HEK293 (cell line): Measurements from ENCODE around the gene CAMK2G.
A peak's percentile ranks its signal among the peaks of the same experiment; 100 is the strongest.

Source experiments
- CTCF ChIA-PET: fragments of 350-600 bp; formaldehyde crosslinking; extraction: SDS; loops from one replicate; lab custom pipeline; 2021; ENCODE audit warnings: antibody characterized with exemption; lab: Yijun Ruan, JAX
- POLR2A ChIA-PET: fragments of 300-600 bp; formaldehyde crosslinking; extraction: SDS; loops from one replicate; lab custom pipeline; 2020; ENCODE audit warnings: antibody characterized with exemption, inconsistent platforms; lab: Yijun Ruan, JAX
- H3K27ac ChIP-seq: fragments of 200-500 bp; sonication (Bioruptor generic); 2 replicates; pipeline ENCODE4 v1.5.1; 2014; ENCODE audit warnings: low read depth, low read length, control low read depth, inconsistent platforms; ENCODE audit errors: extremely low read depth
- H3K36me3 ChIP-seq, 2 experiments: fragments of 200-500 bp in 1 of 2; sonication (Bioruptor generic) in 1 of 2; 1 replicate in 1 of 2; 2 replicates in 1 of 2; pipeline ENCODE4 v1.5.1; 2014 to 2017; ENCODE audit warnings: inconsistent platforms in 2 of 2, low read length in 2 of 2; ENCODE audit not compliant: control insufficient read depth in 2 of 2, insufficient read depth in 1 of 2
- H3K4me1 ChIP-seq: fragments of 200-500 bp; sonication (Bioruptor generic); 2 replicates; pipeline ENCODE4 v1.5.1; 2014; ENCODE audit warnings: mild to moderate bottlenecking, low read length, inconsistent platforms; ENCODE audit not compliant: control insufficient read depth, insufficient read depth
- H3K4me3 ChIP-seq: 2 replicates; pipeline ENCODE4 v1.5.1; 2011; ENCODE audit warnings: low read depth, mild to moderate bottlenecking, control low read depth, low read length, moderate library complexity
- H3K9me3 ChIP-seq: fragments of 200-500 bp; sonication (Bioruptor generic); 2 replicates; pipeline ENCODE4 v1.5.1; 2014; ENCODE audit warnings: low read depth, low read length, inconsistent platforms; ENCODE audit not compliant: control insufficient read depth, insufficient read depth
- EGR2 ChIP-seq: fragments of 450-650 bp; formaldehyde crosslinking; IDR thresholded peaks from 2 replicates; pipeline ENCODE4 v1.5.1; 2016; ENCODE audit warnings: low read depth, missing biosample characterization, missing genetic modification characterization
- FEZF1 ChIP-seq: fragments of 450-650 bp; formaldehyde crosslinking; IDR thresholded peaks from 2 replicates; pipeline ENCODE4 v1.5.1; 2016; ENCODE audit warnings: missing biosample characterization, missing genetic modification characterization
- KLF1 ChIP-seq: fragments of 450-650 bp; formaldehyde crosslinking; IDR thresholded peaks from 2 replicates; pipeline ENCODE4 v1.5.1; 2016; ENCODE audit warnings: missing biosample characterization, missing genetic modification characterization
- KLF16 ChIP-seq: fragments of 450-650 bp; formaldehyde crosslinking; IDR thresholded peaks from 2 replicates; pipeline ENCODE4 v1.5.1; 2017; ENCODE audit warnings: missing biosample characterization, missing genetic modification characterization
- PATZ1 ChIP-seq: fragments of 450-650 bp; formaldehyde crosslinking; IDR thresholded peaks from 2 replicates; pipeline ENCODE4 v1.5.1; 2016; ENCODE audit warnings: missing biosample characterization, missing genetic modification characterization
- PRDM1 ChIP-seq: fragments of 450-650 bp; formaldehyde crosslinking; IDR thresholded peaks from 2 replicates; pipeline ENCODE4; 2016; ENCODE audit warnings: missing biosample characterization, missing genetic modification characterization
- PRDM6 ChIP-seq: fragments of 450-650 bp; formaldehyde crosslinking; IDR thresholded peaks from 2 replicates; pipeline ENCODE4 v1.5.1; 2017; ENCODE audit warnings: missing biosample characterization, missing genetic modification characterization
- RBAK ChIP-seq: fragments of 450-650 bp; formaldehyde crosslinking; IDR thresholded peaks from 2 replicates; pipeline ENCODE4 v1.5.1; 2016; ENCODE audit warnings: missing biosample characterization, missing genetic modification characterization
- TCF7L2 ChIP-seq: IDR thresholded peaks from 2 replicates; pipeline ENCODE4 v1.6.1; 2011; ENCODE audit warnings: low read depth, mild to moderate bottlenecking, inconsistent platforms, low read length, moderate library complexity, borderline replicate concordance
- ZBTB21 ChIP-seq: fragments of 450-650 bp; formaldehyde crosslinking; IDR thresholded peaks from 2 replicates; pipeline ENCODE4 v1.5.1; 2017; ENCODE audit warnings: missing biosample characterization, missing genetic modification characterization
- ZFHX2 ChIP-seq: fragments of 450-650 bp; formaldehyde crosslinking; conservative IDR thresholded peaks from 2 replicates; pipeline ENCODE4 v1.5.1; 2016; ENCODE audit warnings: missing biosample characterization, missing genetic modification characterization
- ZNF114 ChIP-seq: fragments of 450-650 bp; formaldehyde crosslinking; IDR thresholded peaks from 2 replicates; pipeline ENCODE4 v1.5.0; 2017; ENCODE audit warnings: missing biosample characterization, missing genetic modification characterization
- ZNF174 ChIP-seq: fragments of 450-650 bp; formaldehyde crosslinking; IDR thresholded peaks from 2 replicates; pipeline ENCODE4 v1.5.0; 2017; ENCODE audit warnings: missing biosample characterization, mild to moderate bottlenecking, missing genetic modification characterization
- ZNF18 ChIP-seq: fragments of 450-650 bp; formaldehyde crosslinking; IDR thresholded peaks from 2 replicates; pipeline ENCODE4 v1.5.1; 2016; ENCODE audit warnings: missing biosample characterization, missing genetic modification characterization
- ZNF24 ChIP-seq: fragments of 450-650 bp; formaldehyde crosslinking; IDR thresholded peaks from 2 replicates; pipeline ENCODE4 v1.5.1; 2016; ENCODE audit warnings: missing biosample characterization, missing genetic modification characterization
- ZNF280C ChIP-seq: fragments of 450-650 bp; formaldehyde crosslinking; IDR thresholded peaks from 2 replicates; pipeline ENCODE4 v1.5.1; 2016; ENCODE audit warnings: missing biosample characterization, missing genetic modification characterization
- ZNF335 ChIP-seq: fragments of 450-650 bp; formaldehyde crosslinking; conservative IDR thresholded peaks from 2 replicates; pipeline ENCODE4 v1.5.1; 2016; ENCODE audit warnings: missing biosample characterization, missing genetic modification characterization
- ZNF48 ChIP-seq: fragments of 450-650 bp; formaldehyde crosslinking; IDR thresholded peaks from 2 replicates; pipeline ENCODE4 v1.5.1; 2016; ENCODE audit warnings: missing biosample characterization, missing genetic modification characterization
- ZNF555 ChIP-seq: fragments of 450-650 bp; formaldehyde crosslinking; conservative IDR thresholded peaks from 2 replicates; pipeline ENCODE4 v1.5.1; 2017; ENCODE audit warnings: missing biosample characterization, mild to moderate bottlenecking, missing genetic modification characterization, inconsistent platforms
- ZNF600 ChIP-seq: fragments of 450-650 bp; formaldehyde crosslinking; IDR thresholded peaks from 2 replicates; pipeline ENCODE4 v1.5.1; 2016; ENCODE audit warnings: missing biosample characterization, missing genetic modification characterization
- ZNF629 ChIP-seq: fragments of 450-650 bp; formaldehyde crosslinking; IDR thresholded peaks from 2 replicates; pipeline ENCODE4 v1.5.1; 2017; ENCODE audit warnings: missing biosample characterization, missing genetic modification characterization
- ZNF639 ChIP-seq: fragments of 450-650 bp; formaldehyde crosslinking; IDR thresholded peaks from 2 replicates; pipeline ENCODE4 v1.5.1; 2016; ENCODE audit warnings: missing biosample characterization, missing genetic modification characterization
- ZNF785 ChIP-seq: fragments of 450-650 bp; formaldehyde crosslinking; IDR thresholded peaks from 2 replicates; pipeline ENCODE4 v1.5.1; 2016; ENCODE audit warnings: missing biosample characterization, missing genetic modification characterization
- ZSCAN16 ChIP-seq: fragments of 450-650 bp; formaldehyde crosslinking; IDR thresholded peaks from 2 replicates; pipeline ENCODE4 v1.5.1; 2016; ENCODE audit warnings: missing biosample characterization, missing genetic modification characterization

Gene CAMK2G

GRCh38 chr10:73823391-73823790, 51.0 kb downstream of the CAMK2G start (continued):
- no peak for TF ChIP-seq PATZ1 (tag by site-specific recombination)
- TF ChIP-seq ZNF555: no peak
- no peak for TF ChIP-seq ZNF639
- TF ChIP-seq FEZF1 (tag by site-specific recombination): no peak
- TF ChIP-seq ZNF114 (tag by site-specific recombination): no peak
- TF ChIP-seq TCF7L2: no peak
- TF ChIP-seq ZNF48 (tag by site-specific recombination): no peak
- TF ChIP-seq PRDM1 (tag by site-specific recombination): no peak
- no peak for TF ChIP-seq KLF16
- TF ChIP-seq ZSCAN16 (tag by site-specific recombination): no peak
- TF ChIP-seq, all 188 proteins: peak for 0

- Histone ChIP-seq H3K27ac (no peak overlapping the region), H3K9me3 (no peaks in the 10 kb centered on the region), H3K36me3 (peaks cover 3 to 54% of the 10 kb centered on the region in 2 experiments; a peak in 2 of 3 replicates)
Observed at GRCh38 chr10:73819513-73820093, 54.8 kb downstream of the CAMK2G start.

GRCh38 chr10:73819081-73819480, 55.3 kb downstream of the CAMK2G start:
- peaks cover 4 to 53% of the 10 kb centered on the region in 2 experiments; a peak in 2 of 3 replicates for H3K36me3 ChIP-seq
- H3K27ac ChIP-seq: no peak overlapping the region
- POLR2A ChIA-PET: no interaction called here
- no peaks in the 10 kb centered on the region for H3K9me3 ChIP-seq
- TF ChIP-seq ZNF785 (tag by site-specific recombination) (no peak), ZNF174 (tag by site-specific recombination) (no peak), ZNF18 (tag by site-specific recombination) (no peak), EGR2 (tag by site-specific recombination) (peak; percentile 77), KLF1 (tag by site-specific recombination) (no peak), ZNF629 (tag by site-specific recombination) (no peak), PRDM6 (tag by site-specific recombination) (no peak), ZFHX2 (tag by site-specific recombination) (peak; percentile 83)
- no peak overlapping the region for H3K4me3 ChIP-seq
- H3K4me1 ChIP-seq: no peaks in the 10 kb centered on the region
- CTCF ChIA-PET: interaction anchor here (0.6 to 1.1 kb wide), 3 partner anchors 12 to 305 kb away, joined by 3 to 4 read pairs (median 4); no protein-coding TSS in a partner anchor

More at GRCh38 chr10:73819513-73820093, 54.8 kb downstream of the CAMK2G start:
- CTCF ChIA-PET: interaction anchor here (0.6 kb wide), 1 partner anchor 50 kb away, joined by 4 read pairs; no protein-coding TSS in a partner anchor
- Histone ChIP-seq H3K4me3 (no peak overlapping the region), H3K4me1 (no peaks in the 10 kb centered on the region)
- POLR2A ChIA-PET: interaction anchor here (1.0 kb wide), 1 partner anchor 45 kb away, joined by 3 read pairs; no protein-coding TSS in a partner anchor
- TF ChIP-seq ZBTB21: no peak
- no peak for TF ChIP-seq ZNF24 (tag by site-specific recombination)
- no peak for TF ChIP-seq ZNF335 (tag by site-specific recombination)
- no peak for TF ChIP-seq ZNF280C (tag by site-specific recombination)
- peak; percentile 33; the same call in 1 of the 2 replicates for TF ChIP-seq ZNF600
- TF ChIP-seq RBAK (tag by site-specific recombination): no peak
